Endothelial cell (in vitro differentiated cells): ENCODE data around the gene AFAP1L2. TPM values are rescaled to one million over a fixed set of nuclear protein-coding genes. Genes with fewer than 3 reads are reported as not detected.

Source experiments
- DNase-seq: peaks from one replicate; pipeline ENCODE4 v3.0.0; 2021; ENCODE audit warnings: low spot score
- H3K27ac Mint-ChIP-seq: one replicate; pipeline ENCODE4 v1.8.0; 2021; ENCODE audit warnings: mixed read lengths, inconsistent platforms; ENCODE audit not compliant: unreplicated experiment
- H3K27me3 Mint-ChIP-seq: one replicate; pipeline ENCODE4 v1.8.0; 2021; ENCODE audit warnings: mild to moderate bottlenecking, moderate library complexity, mixed read lengths, inconsistent platforms; ENCODE audit not compliant: unreplicated experiment
- H3K36me3 Mint-ChIP-seq: one replicate; pipeline ENCODE4 v1.8.0; 2021; ENCODE audit warnings: mild to moderate bottlenecking, low read depth, mixed read lengths, inconsistent platforms; ENCODE audit not compliant: unreplicated experiment
- H3K4me1 Mint-ChIP-seq: one replicate; pipeline ENCODE4 v1.8.0; 2021; ENCODE audit warnings: mild to moderate bottlenecking, mixed read lengths, inconsistent platforms; ENCODE audit not compliant: unreplicated experiment
- H3K4me3 Mint-ChIP-seq: one replicate; pipeline ENCODE4 v1.8.0; 2021; ENCODE audit warnings: mild to moderate bottlenecking, mixed read lengths, inconsistent platforms; ENCODE audit not compliant: unreplicated experiment
- H3K9me3 Mint-ChIP-seq: one replicate; pipeline ENCODE4 v1.8.0; 2021; ENCODE audit warnings: mixed read lengths, inconsistent platforms; ENCODE audit not compliant: unreplicated experiment
- CTCF ChIP-seq: fragments of 200-600 bp; sonication (generic); IDR thresholded peaks from one replicate; pipeline ENCODE4 v1.5.0; 2021; ENCODE audit warnings: antibody characterized with exemption; ENCODE audit not compliant: unreplicated experiment
- total RNA-seq: library from RNA; stranded (reverse); fragmentation: NEBNext Ultra II Directional; extraction: Animal tissue kit (Norgen Biotek cat#: 25700); gene quantifications from one replicate; pipeline ENCODE4 v1.2.1, GENCODE V29; 2021; ENCODE audit not compliant: unreplicated experiment

Gene AFAP1L2
- total RNA-seq, 1 donor from 2014 or later: 0.77 TPM

DNA sequence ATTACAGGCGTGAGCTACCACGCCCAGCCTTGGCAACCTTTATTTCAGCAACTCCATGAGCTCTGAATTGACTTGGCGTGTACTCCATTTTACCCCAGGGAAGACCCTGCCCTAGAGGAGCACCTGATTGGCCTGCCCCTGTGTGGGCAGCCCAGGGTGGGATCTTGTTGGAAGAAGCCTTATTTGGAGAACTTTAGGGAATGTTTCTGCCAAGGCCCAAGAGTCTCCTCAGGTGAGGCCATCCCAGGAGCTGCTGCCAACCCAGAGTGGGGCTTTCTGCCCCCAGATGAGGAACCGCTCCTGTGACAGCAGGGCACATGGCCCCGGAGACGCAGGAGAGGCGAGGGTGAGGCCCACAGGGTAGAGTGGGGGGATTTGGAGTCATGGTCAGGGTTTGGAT, 123.3 kb downstream of the AFAP1L2 start:
- no peaks in the 10 kb centered on the region for H3K9me3 Mint-ChIP-seq
- no peaks in the 10 kb centered on the region for H3K36me3 Mint-ChIP-seq
- no peaks in the 10 kb centered on the region for H3K4me1 Mint-ChIP-seq
- H3K27me3 Mint-ChIP-seq: peaks cover 5% of the 10 kb centered on the region
- no peak overlapping the region for H3K27ac Mint-ChIP-seq
- H3K4me3 Mint-ChIP-seq: no peak overlapping the region
- no peak for TF ChIP-seq CTCF
- DNase-seq: no peak

DNA sequence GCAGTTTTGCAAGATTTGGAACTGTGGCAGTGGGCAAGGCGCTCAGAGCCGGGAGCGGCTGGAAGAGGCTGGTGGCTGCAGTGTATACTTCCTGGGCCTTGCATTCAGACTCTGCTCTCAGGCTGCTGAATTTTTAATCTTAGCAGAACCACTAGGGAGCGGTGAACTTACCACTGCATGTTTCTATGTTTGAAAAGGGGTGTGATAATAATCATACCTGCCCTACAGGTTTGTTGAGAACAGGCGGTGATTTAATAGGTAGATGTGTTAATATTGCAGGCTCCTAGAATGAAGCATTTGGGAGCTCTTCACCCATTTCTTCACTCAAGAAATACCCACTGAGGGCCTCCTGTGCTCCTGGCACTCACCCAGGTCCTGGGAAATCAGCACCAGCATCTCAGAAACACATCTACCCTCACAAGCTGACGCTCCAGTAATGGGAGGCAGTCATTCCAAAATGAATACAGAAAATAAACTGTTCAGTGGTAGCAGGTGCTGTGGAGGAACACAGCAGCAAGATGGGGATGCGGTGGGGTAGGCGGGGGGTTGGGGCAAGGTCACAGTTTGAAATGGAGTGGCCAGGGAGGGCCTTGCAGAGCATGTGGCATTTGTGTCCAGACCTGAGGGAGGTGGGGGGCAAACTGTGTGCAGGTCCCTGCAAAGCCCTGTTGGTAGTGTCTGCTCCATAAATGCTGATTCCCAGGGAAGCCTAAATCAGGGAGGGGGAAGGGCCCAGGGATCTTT, 124.2 kb downstream of the AFAP1L2 start:
- Mint-ChIP-seq H3K4me1 (no peaks in the 10 kb centered on the region), H3K9me3 (no peaks in the 10 kb centered on the region), H3K27ac (no peak overlapping the region), H3K4me3 (no peak overlapping the region), H3K27me3 (peaks cover 4% of the 10 kb centered on the region), H3K36me3 (no peaks in the 10 kb centered on the region)
- DNase-seq: no peak
- no peak for TF ChIP-seq CTCF

DNA sequence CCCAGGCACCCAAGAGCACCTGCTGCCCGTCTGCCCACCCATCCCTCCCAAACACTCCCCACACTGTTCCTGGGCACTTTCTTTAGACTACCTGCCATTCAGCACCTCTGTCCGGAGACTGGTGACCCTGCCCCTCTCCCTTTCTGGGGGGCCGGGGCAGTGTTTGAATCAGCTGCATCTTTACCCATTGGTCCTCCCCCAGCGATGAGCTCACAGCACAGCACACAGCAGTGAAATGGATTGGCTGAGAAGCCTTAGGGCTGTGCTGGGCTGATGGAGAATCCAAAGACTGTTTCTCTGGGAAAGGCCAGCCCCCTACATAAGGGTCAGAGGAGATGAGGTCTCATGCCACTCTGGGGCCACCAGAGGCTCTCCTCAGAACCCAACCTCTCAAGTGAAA, 125.0 kb downstream of the AFAP1L2 start:
- H3K36me3 Mint-ChIP-seq: no peaks in the 10 kb centered on the region
- no peaks in the 10 kb centered on the region for H3K9me3 Mint-ChIP-seq
- H3K4me1 Mint-ChIP-seq: peaks cover 4% of the 10 kb centered on the region
- peaks cover 2% of the 10 kb centered on the region for H3K27me3 Mint-ChIP-seq
- TF ChIP-seq CTCF: no peak
- DNase-seq: no peak
- no peak overlapping the region for H3K4me3 Mint-ChIP-seq
- no peak overlapping the region for H3K27ac Mint-ChIP-seq

DNA sequence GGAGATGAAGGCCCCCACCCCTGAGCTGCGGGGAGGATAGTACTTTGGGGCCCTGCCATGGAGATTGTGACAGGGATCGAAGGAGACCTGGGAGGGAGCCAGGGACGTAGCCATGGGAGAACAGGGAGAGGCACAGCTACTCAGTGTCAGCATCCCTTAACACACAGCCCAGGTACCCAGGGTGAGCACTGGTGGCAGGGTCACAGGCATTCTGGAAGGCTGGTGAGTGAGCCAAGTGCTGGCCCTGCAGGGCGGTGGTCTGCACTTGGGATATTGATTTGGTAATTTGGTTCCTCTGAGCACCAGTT, 125.5 kb downstream of the AFAP1L2 start:
- Mint-ChIP-seq H3K27ac (no peak overlapping the region), H3K9me3 (no peaks in the 10 kb centered on the region), H3K4me3 (no peak overlapping the region), H3K36me3 (no peaks in the 10 kb centered on the region), H3K4me1 (peaks cover 8% of the 10 kb centered on the region), H3K27me3 (peaks cover 3% of the 10 kb centered on the region)
- no peak for TF ChIP-seq CTCF
- DNase-seq: no peak

DNA sequence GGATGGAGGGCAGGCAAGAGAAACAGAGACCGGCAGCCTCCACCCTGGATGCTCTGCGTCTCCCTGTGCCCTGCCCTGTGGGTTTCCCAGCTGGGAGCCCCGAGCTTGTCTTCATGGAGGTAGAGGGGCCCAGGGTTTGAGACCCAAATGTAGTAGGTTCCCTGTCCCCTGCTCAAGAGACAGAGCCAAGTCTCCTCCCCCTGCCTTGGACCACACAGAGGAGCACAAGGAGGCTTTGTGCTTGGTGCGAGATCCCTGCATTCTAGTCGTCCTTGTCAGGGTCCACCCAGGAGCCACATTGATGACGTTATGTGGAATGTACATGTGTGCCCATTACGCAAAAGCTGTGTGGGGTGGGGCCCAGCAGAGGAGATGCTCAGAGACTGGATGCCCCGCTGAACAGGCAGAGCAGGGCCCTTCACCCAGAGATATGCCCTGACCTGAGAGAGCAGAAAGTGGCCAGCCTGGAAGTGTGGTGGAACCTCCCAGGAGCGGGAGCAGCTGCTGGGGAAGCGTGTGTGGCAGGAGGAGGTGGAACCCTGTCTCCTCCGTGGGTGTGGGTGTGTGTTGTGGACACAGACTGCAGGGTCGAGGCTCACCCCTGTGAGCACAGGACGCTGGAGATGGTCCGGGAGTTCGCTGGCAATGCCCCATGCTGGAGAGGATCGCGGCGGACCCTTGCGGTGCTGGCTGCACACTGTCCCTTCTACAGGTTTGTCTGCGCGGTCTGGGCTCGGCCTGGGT, 126.0 kb downstream of the AFAP1L2 start:
- DNase-seq: no peak
- H3K27ac Mint-ChIP-seq: no peak overlapping the region
- H3K36me3 Mint-ChIP-seq: no peaks in the 10 kb centered on the region
- H3K9me3 Mint-ChIP-seq: no peaks in the 10 kb centered on the region
- H3K27me3 Mint-ChIP-seq: peaks cover 4% of the 10 kb centered on the region
- no peak for TF ChIP-seq CTCF
- H3K4me1 Mint-ChIP-seq: peaks cover 10% of the 10 kb centered on the region
- H3K4me3 Mint-ChIP-seq: no peak overlapping the region
